K562 (cell line): ENCODE measurements around the gene ABL1.

ENCODE experiments used
- CTCF ChIP-seq, 3 experiments: IDR thresholded peaks in 2 of 3; conservative IDR thresholded peaks in 1 of 3; 2 replicates each; pipeline ENCODE4 v1.5.1; 2011 to 2012; ENCODE audit warnings: low read length in 3 of 3, mild to moderate bottlenecking in 3 of 3, control low read depth in 2 of 3, improper control_type of control experiment in 1 of 3, inconsistent platforms in 1 of 3, low read depth in 1 of 3, mixed read lengths in 1 of 3, moderate library complexity in 1 of 3; ENCODE audit not compliant: insufficient read depth in 2 of 3
- NFXL1 ChIP-seq: fragments of 450-650 bp; formaldehyde crosslinking; IDR thresholded peaks from 2 replicates; pipeline ENCODE4 v1.4.0; 2021; ENCODE audit warnings: mild to moderate bottlenecking
- NR3C1 ChIP-seq: sonication (generic); formaldehyde crosslinking; IDR thresholded peaks from 2 replicates; pipeline ENCODE4 v1.8.1; 2022; ENCODE audit warnings: missing genetic modification reagents
- POLR2AphosphoS5 ChIP-seq: IDR thresholded peaks from 2 replicates; pipeline ENCODE4 v1.6.1; 2011; ENCODE audit warnings: mild to moderate bottlenecking, low read depth, low read length, moderate library complexity; ENCODE audit not compliant: control insufficient read depth, insufficient read depth
- RAD51 ChIP-seq: fragments of 450-650 bp; IDR thresholded peaks from 2 replicates; pipeline ENCODE4 v1.7.1; 2016; ENCODE audit warnings: low read depth, mild to moderate bottlenecking, borderline replicate concordance
- RNF2 ChIP-seq: sonication (generic); IDR thresholded peaks from 2 replicates; pipeline ENCODE4 v1.6.1; 2016
- SETDB1 ChIP-seq: IDR thresholded peaks from one replicate; pipeline ENCODE4 v1.6.1; 2012; ENCODE audit warnings: low read length, control low read depth, inconsistent platforms
- ZFP91 ChIP-seq: sonication (generic); formaldehyde crosslinking; IDR thresholded peaks from 2 replicates; pipeline ENCODE4 v1.8.0; 2022; ENCODE audit warnings: mild to moderate bottlenecking, missing genetic modification reagents

- TF ChIP-seq POLR2AphosphoS5: no peak
- TF ChIP-seq CTCF (IDR thresholded peaks at IDR 0.05 in 2 of 3, conservative IDR thresholded peaks at IDR 0.05 in 1 of 3; ENCODE audit: insufficient read depth in 2 of 3, low read depth in 1 of 3, low read length in 3 of 3): no peak; a peak in 1 of 6 replicates
- no peak for TF ChIP-seq SETDB1
- TF ChIP-seq NFXL1 (CRISPR knock-in tag): no peak
- no peak for TF ChIP-seq RNF2
- no peak for TF ChIP-seq ZFP91 (CRISPR knock-in tag)
- TF ChIP-seq NR3C1 (CRISPR knock-in tag): no peak
- TF ChIP-seq RAD51: no peak
Measured at GRCh38 chr9:130920233-130920632, 85.2 kb downstream of the ABL1 start.
